CD4-positive, alpha-beta memory T cell (primary cell): ENCODE data around the gene BUB1B. TPM values are rescaled to one million over a fixed set of nuclear protein-coding genes. Genes with fewer than 3 reads are reported as not detected.
"Not testable (repeated sequence)": the region's sequence is repeated elsewhere in the genome, so short reads cannot be mapped to it uniquely, and the experiment has no call there.

Experiments
- CTCF ChIA-PET: fragments of 350-600 bp; sonication (Branson Sonifier 250); formaldehyde crosslinking; loops from one replicate; lab custom pipeline; 2021; ENCODE audit warnings: inconsistent platforms; ENCODE audit not compliant: partially characterized antibody; lab: Charles Lee
- POLR2A ChIA-PET: fragments of 350-600 bp; sonication (Branson Sonifier 250); formaldehyde crosslinking; loops from one replicate; lab custom pipeline; 2021; ENCODE audit not compliant: partially characterized antibody; lab: Charles Lee
- DNase-seq, 5 donors: peaks; one replicate each; pipeline versions ENCODE4 v3.0.0 to v3.0.0-alpha.2; 2020 to 2022; ENCODE audit warnings: mixed read lengths in 1 of 5
- H3K27ac ChIP-seq: one replicate; pipeline ENCODE4 v1.7.0; 2013; ENCODE audit warnings: low read depth, low read length
- H3K27me3 ChIP-seq: 2 replicates; pipeline ENCODE4 v1.7.0; 2013; ENCODE audit warnings: mild to moderate bottlenecking, low read length, moderate library complexity; ENCODE audit not compliant: insufficient read depth
- H3K36me3 ChIP-seq: 2 replicates; pipeline ENCODE4 v1.7.0; 2013; ENCODE audit warnings: mild to moderate bottlenecking, low read length, moderate library complexity; ENCODE audit not compliant: insufficient read depth
- H3K4me1 ChIP-seq: 2 replicates; pipeline ENCODE4 v1.7.0; 2013; ENCODE audit warnings: mild to moderate bottlenecking, low read length, moderate library complexity; ENCODE audit not compliant: insufficient read depth
- H3K4me3 ChIP-seq, 2 donors: one replicate each; pipeline ENCODE4 v1.7.0; 2013; ENCODE audit warnings: low read length in 2 of 2, mild to moderate bottlenecking in 1 of 2
- H3K9me3 ChIP-seq, 2 donors: one replicate each; pipeline ENCODE4 v1.7.0; 2013; ENCODE audit warnings: low read length in 2 of 2, control low read depth in 1 of 2; ENCODE audit not compliant: control insufficient read depth in 1 of 2
- H3K27ac Mint-ChIP-seq, 7 donors: one replicate each; pipeline ENCODE4 v1.8.0; 2020 to 2021; ENCODE audit warnings: mixed read lengths in 7 of 7, mild to moderate bottlenecking in 6 of 7, inconsistent platforms in 3 of 7, moderate library complexity in 3 of 7
- H3K27me3 Mint-ChIP-seq, 2 donors: one replicate each; pipeline ENCODE4 v1.8.0; 2020 to 2021; ENCODE audit warnings: mixed read lengths in 2 of 2
- H3K36me3 Mint-ChIP-seq, 2 donors: one replicate each; pipeline ENCODE4 v1.8.0; 2020 to 2021; ENCODE audit warnings: mixed read lengths in 2 of 2, inconsistent platforms in 1 of 2, mild to moderate bottlenecking in 1 of 2
- H3K4me1 Mint-ChIP-seq, 4 donors: one replicate each; pipeline ENCODE4 v1.8.0; 2020 to 2021; ENCODE audit warnings: mixed read lengths in 4 of 4, mild to moderate bottlenecking in 1 of 4
- H3K4me3 Mint-ChIP-seq, 8 donors: one replicate each; pipeline ENCODE4 v1.8.0; 2020 to 2021; ENCODE audit warnings: mixed read lengths in 8 of 8, mild to moderate bottlenecking in 7 of 8, moderate library complexity in 6 of 8, inconsistent platforms in 3 of 8
- H3K9me3 Mint-ChIP-seq, 8 donors: one replicate each; pipeline ENCODE4 v1.8.0; 2020 to 2021; ENCODE audit warnings: mixed read lengths in 8 of 8, mild to moderate bottlenecking in 5 of 8, inconsistent platforms in 3 of 8, moderate library complexity in 1 of 8
- intact Hi-C: fragments of 100-400 bp; cut with micrococcal nuclease; formaldehyde crosslinking; loops from one replicate; pipeline ENCODE4 v1.15.1; 2023
- polyA plus RNA-seq, 2 donors: library from polyadenylated mRNA; unstranded; fragments of 300-500 nt; fragmentation: Illumina TruSeq; gene quantifications; one replicate each; pipeline ENCODE4 v1.2.3, GENCODE V29; 2021
- total RNA-seq, 2 experiments: library from RNA; stranded (reverse); gene quantifications; one replicate each; pipeline ENCODE4 v1.2.3, GENCODE V29; 2021

The BUB1B gene
- total and polyA plus RNA-seq, 4 experiments from 2014 or later = 0.40 to 0.89 (median 0.55) TPM; not detected in 1

DNA sequence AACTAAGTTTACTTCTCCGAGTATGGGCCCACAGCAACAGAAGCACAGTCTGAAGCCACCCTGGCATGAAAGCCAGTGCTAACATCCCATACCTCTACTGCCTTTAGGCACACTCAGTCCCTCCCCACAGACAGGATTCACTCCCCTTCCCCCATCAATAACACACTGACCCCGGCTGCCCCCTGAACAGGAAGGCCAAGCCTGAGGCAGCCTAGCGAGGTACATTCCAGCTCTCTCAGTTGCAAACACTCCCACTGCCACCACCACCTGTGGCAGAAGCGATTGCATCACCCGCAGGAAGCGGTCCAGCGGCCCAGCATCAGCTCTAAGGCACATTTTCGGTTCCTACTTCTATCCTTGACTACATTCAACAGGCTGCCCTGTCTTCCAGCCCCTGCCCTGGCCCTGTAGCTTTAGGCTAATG, 45.2 kb upstream of the BUB1B start:
- no peaks in the 10 kb centered on the region for H3K36me3 ChIP-seq
- H3K4me3 Mint-ChIP-seq = no peak overlapping the region
- peaks cover 0 to 1% (median 0%) of the 10 kb centered on the region in 8 donors for H3K9me3 Mint-ChIP-seq
- POLR2A ChIA-PET = no interaction called here
- no peaks in the 10 kb centered on the region for H3K36me3 Mint-ChIP-seq
- intact Hi-C loops = no loop called here
- peaks cover 7% of the 10 kb centered on the region for H3K4me1 ChIP-seq
- H3K27me3 Mint-ChIP-seq = peaks cover 4 to 9% of the 10 kb centered on the region in 2 donors
- H3K27me3 ChIP-seq = no peaks in the 10 kb centered on the region
- H3K27ac Mint-ChIP-seq = peak overlapping the region in 5 of 7 donors; percentile 48 to 88 (median 74)
- peaks cover 9 to 14% (median 11%) of the 10 kb centered on the region in 4 donors for H3K4me1 Mint-ChIP-seq
- H3K27ac ChIP-seq = no peak overlapping the region
- CTCF ChIA-PET = interaction anchor here (1.4 to 15.1 kb wide), 4 partner anchors 9 to 102 kb away, joined by 4 to 175 read pairs (median 35); no protein-coding TSS in a partner anchor
- peak in 1 of 5 donors; percentile 63 for DNase-seq
- no peak overlapping the region for H3K4me3 ChIP-seq
- no peaks in the 10 kb centered on the region for H3K9me3 ChIP-seq

DNA sequence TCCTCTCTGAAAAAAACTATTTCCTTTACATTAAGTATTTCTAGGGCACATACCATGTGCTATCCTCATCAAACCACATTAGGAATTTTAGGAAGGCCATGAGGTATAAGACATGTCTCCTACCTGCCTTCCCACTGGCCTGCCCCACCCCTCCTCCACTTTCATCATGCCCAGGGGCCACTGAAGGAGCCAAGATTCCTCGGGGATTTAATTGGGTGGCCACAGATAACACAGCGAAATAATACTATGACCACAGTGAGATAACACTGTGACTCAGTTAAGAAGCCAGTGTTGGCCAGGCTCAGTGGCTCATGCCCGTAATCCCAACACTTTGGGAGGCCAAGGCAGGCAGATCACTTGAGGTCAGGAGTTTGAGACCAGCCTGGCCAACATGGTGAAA, 42.4 kb upstream of the BUB1B start:
- peaks cover 9 to 14% (median 11%) of the 10 kb centered on the region in 4 donors for H3K4me1 Mint-ChIP-seq
- no peak overlapping the region for H3K4me3 Mint-ChIP-seq
- Histone ChIP-seq H3K27me3 (no peaks in the 10 kb centered on the region), H3K4me3 (no peak overlapping the region), H3K4me1 (peaks cover 7% of the 10 kb centered on the region), H3K36me3 (no peaks in the 10 kb centered on the region), H3K27ac (no peak overlapping the region), H3K9me3 (no peaks in the 10 kb centered on the region)
- no peak for DNase-seq
- H3K27me3 Mint-ChIP-seq = peaks cover 2 to 5% of the 10 kb centered on the region in 2 donors
- H3K36me3 Mint-ChIP-seq = no peaks in the 10 kb centered on the region
- intact Hi-C loops = no loop called here
- no peaks in the 10 kb centered on the region for H3K9me3 Mint-ChIP-seq
- H3K27ac Mint-ChIP-seq = no peak overlapping the region
- POLR2A ChIA-PET = no interaction called here
- CTCF ChIA-PET = no interaction called here

DNA sequence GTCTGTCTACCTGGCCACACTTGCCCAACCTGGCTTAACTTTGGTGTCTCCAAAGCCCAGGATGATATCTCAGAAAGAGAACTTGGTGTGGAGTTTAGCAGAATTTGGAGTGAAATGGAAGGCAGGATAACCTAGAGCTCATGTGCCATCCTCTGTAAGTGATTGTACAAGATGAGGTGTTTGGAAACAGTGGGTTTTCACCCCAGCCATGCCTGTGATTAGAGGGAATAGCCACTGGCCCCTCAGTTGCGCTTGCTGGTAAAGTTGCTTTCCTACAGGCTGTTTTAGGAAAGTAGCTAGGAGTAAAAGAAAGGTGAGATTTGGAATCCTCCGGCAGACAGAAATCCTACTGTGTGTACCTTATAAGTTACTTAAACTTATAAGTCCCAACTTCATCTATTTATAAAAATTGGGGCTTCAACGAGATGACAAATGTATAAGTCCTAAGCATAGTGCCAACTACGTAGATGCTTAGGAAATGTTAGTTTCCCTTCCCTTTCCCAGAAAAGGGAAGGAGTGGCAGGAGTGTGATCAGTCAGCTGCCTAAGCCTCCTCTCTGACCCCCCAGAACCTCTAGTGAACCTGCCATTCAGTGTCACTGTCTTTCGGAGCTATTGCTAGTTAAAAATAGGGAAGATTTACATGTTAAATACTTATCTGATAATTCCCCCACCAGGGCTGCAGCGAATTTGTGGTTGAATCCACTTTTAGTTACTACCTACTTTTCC, 38.8 kb upstream of the BUB1B start:
- Mint-ChIP-seq H3K27me3 (no peaks in the 10 kb centered on the region), H3K27ac (no peak overlapping the region), H3K4me1 (no peaks in the 10 kb centered on the region), H3K4me3 (no peak overlapping the region), H3K9me3 (no peaks in the 10 kb centered on the region), H3K36me3 (no peaks in the 10 kb centered on the region)
- Histone ChIP-seq H3K27ac (no peak overlapping the region), H3K27me3 (no peaks in the 10 kb centered on the region), H3K4me3 (no peak overlapping the region), H3K4me1 (no peaks in the 10 kb centered on the region), H3K9me3 (no peaks in the 10 kb centered on the region), H3K36me3 (no peaks in the 10 kb centered on the region)
- ChIA-PET CTCF (interaction anchor here (1.4 kb wide), 1 partner anchor 16 kb away, joined by 8 read pairs; no protein-coding TSS in a partner anchor), POLR2A (no interaction called here)
- intact Hi-C loops = no loop called here
- DNase-seq = no peak

DNA sequence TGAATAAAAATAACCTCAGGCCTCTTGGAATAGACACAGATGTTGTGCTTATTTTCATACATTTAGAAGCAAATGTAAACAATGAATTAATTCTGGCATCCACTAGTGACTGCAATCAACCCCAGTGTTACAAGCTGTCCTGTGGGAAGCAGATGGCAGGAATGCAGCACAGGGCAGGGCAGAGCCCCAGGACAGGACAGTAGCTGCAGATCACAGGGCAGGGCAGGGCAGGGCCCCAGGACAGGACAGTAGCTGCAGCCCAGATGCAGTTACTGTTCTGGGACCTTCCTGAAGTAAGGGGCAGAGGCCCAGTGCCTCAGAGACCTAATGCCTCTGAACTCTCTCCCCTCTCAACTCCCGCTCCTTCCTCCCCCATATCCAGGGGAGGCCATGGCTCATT, 37.9 kb upstream of the BUB1B start:
- H3K4me3 Mint-ChIP-seq, H3K9me3 Mint-ChIP-seq, DNase-seq, H3K27ac Mint-ChIP-seq, H3K4me1 ChIP-seq, H3K27me3 Mint-ChIP-seq, H3K36me3 Mint-ChIP-seq, H3K27ac ChIP-seq, H3K4me3 ChIP-seq, H3K27me3 ChIP-seq, CTCF ChIA-PET, H3K9me3 ChIP-seq, H3K4me1 Mint-ChIP-seq, H3K36me3 ChIP-seq, intact Hi-C loops: not testable (repeated sequence)
- POLR2A ChIA-PET = interaction anchor here (1.3 kb wide), 1 partner anchor 11 kb away, joined by 3 read pairs; no protein-coding TSS in a partner anchor

DNA sequence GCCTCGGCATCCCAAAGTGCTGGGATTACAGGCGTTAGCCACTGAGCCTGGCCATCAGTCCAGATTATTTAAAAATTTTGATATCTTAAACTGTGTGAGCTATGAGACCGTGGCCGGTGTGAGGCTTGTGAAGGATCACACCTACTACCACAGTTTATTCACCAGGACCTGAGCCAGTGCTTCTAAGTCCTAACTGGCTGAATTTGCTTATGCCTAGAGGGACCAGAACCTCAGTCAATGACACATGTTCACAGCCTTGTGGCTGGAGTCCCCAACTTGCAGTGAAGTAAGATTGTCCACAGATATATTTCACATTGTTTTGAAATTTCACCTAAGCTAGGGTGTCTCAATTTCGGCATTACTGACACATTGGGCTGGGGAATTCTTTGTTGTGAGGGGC, 37.0 kb upstream of the BUB1B start:
- H3K27me3 ChIP-seq, H3K27me3 Mint-ChIP-seq, H3K36me3 ChIP-seq, H3K27ac ChIP-seq, H3K9me3 Mint-ChIP-seq, intact Hi-C loops, H3K9me3 ChIP-seq, H3K4me3 Mint-ChIP-seq, H3K4me1 Mint-ChIP-seq, H3K27ac Mint-ChIP-seq, H3K4me3 ChIP-seq, DNase-seq, H3K4me1 ChIP-seq, H3K36me3 Mint-ChIP-seq: not testable (repeated sequence)
- ChIA-PET CTCF (interaction anchor here (1.2 kb wide), 1 partner anchor 15 kb away, joined by 3 read pairs; the partner anchor contains the start of gene BMF), POLR2A (interaction anchor here (1.3 kb wide), 1 partner anchor 11 kb away, joined by 3 read pairs; no protein-coding TSS in a partner anchor)

DNA sequence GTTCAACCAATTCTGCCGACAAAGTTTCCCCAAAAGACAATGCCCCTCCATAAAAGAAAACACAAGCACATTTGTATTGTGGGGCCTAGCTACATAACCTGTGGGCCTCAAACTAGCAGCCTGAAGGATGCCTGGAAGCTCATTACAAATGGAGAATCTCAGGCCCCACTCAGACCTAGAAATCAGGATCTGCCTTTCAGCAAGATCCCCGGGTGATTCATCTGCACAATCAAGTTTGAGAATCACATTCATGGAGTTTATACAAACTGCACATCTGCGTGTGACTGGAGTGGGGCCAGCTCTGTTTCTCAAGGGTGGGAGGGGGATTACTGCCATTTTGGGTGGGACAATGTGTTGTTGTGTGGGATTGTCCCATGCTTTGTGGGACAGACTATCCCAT, 36.5 kb upstream of the BUB1B start:
- H3K4me3 Mint-ChIP-seq, H3K4me1 ChIP-seq, DNase-seq, H3K4me3 ChIP-seq, intact Hi-C loops, H3K27ac Mint-ChIP-seq, H3K27ac ChIP-seq, POLR2A ChIA-PET, H3K4me1 Mint-ChIP-seq, H3K36me3 Mint-ChIP-seq, H3K9me3 ChIP-seq, H3K9me3 Mint-ChIP-seq, H3K27me3 ChIP-seq, H3K36me3 ChIP-seq: not testable (repeated sequence)
- peaks cover 0 to 12% of the 10 kb centered on the region in 2 donors for H3K27me3 Mint-ChIP-seq
- CTCF ChIA-PET = interaction anchor here (1.2 kb wide), 1 partner anchor 15 kb away, joined by 3 read pairs; the partner anchor contains the start of gene BMF

DNA sequence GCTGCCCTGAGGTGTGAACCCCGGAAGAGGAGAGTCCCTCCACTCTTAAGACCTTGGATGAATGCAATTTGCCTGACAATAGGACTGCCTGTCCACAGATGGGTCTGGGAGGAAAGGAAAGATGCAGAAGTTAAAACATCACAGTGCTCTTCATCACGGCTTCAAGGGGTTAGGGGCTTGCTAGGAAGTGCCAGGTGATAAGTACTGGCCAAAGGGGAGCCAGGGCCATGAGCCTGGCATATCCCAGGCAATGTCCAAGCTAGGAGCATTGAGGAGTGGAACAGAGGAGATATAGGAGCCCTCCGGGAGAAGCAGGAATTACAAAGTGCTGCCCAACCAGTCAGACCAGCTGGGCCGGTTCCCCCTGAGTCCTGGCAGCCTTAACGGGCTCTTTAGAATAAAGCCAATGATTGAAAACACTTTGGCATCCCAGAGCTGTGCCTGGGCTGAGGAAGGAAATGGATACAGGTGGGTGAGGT, 36.0 kb upstream of the BUB1B start:
- H3K4me1 ChIP-seq, intact Hi-C loops, H3K27ac Mint-ChIP-seq, H3K4me3 Mint-ChIP-seq, H3K36me3 Mint-ChIP-seq, H3K4me3 ChIP-seq, H3K27me3 ChIP-seq, H3K36me3 ChIP-seq, H3K9me3 ChIP-seq, DNase-seq, H3K27ac ChIP-seq, H3K9me3 Mint-ChIP-seq, POLR2A ChIA-PET, H3K4me1 Mint-ChIP-seq: not testable (repeated sequence)
- CTCF ChIA-PET = interaction anchor here (1.2 kb wide), 1 partner anchor 16 kb away, joined by 3 read pairs; the partner anchor contains the start of gene BMF
- H3K27me3 Mint-ChIP-seq = peaks cover 0 to 15% of the 10 kb centered on the region in 2 donors
